K562 (cell line): Measurements from ENCODE around the gene PEDS1. TPM values are rescaled to one million over a fixed set of nuclear protein-coding genes. Genes with fewer than 3 reads are reported as not detected.
A peak's percentile ranks its signal among the peaks of the same experiment; 100 is the strongest.

Experiments
- ARNT ChIP-seq, 2 experiments: fragments of 450-650 bp; IDR thresholded peaks; 2 replicates each; pipeline ENCODE4 v1.6.1; 2016; ENCODE audit warnings: mild to moderate bottlenecking in 1 of 2
- ASH1L ChIP-seq: fragments of 450-650 bp; IDR thresholded peaks from 2 replicates; pipeline ENCODE4 v1.6.1; 2018; ENCODE audit warnings: borderline replicate concordance, mild to moderate bottlenecking, low read depth; ENCODE audit not compliant: partially characterized antibody
- CREB3 ChIP-seq: fragments of 450-650 bp; conservative IDR thresholded peaks from 2 replicates; pipeline ENCODE4 v1.6.1; 2016; ENCODE audit warnings: missing genetic modification characterization, low read depth, mild to moderate bottlenecking, missing compliant biosample characterization, moderate library complexity
- CTCF ChIP-seq, 3 experiments: IDR thresholded peaks in 2 of 3; conservative IDR thresholded peaks in 1 of 3; 2 replicates each; pipeline ENCODE4 v1.5.1; 2011 to 2012; ENCODE audit warnings: low read length in 3 of 3, mild to moderate bottlenecking in 3 of 3, control low read depth in 2 of 3, improper control_type of control experiment in 1 of 3, inconsistent platforms in 1 of 3, low read depth in 1 of 3, mixed read lengths in 1 of 3, moderate library complexity in 1 of 3; ENCODE audit not compliant: insufficient read depth in 2 of 3
- EGR1 ChIP-seq: fragments of 450-650 bp; conservative IDR thresholded peaks from 2 replicates; pipeline ENCODE4 v1.6.1; 2017; ENCODE audit warnings: mild to moderate bottlenecking
- HBP1 ChIP-seq: fragments of 450-650 bp; formaldehyde crosslinking; IDR thresholded peaks from 2 replicates; pipeline ENCODE4 v1.4.0; 2022; ENCODE audit warnings: missing genetic modification characterization
- HNRNPL ChIP-seq: fragments of 200-400 bp; formaldehyde crosslinking; IDR thresholded peaks from 2 replicates; pipeline ENCODE4 v1.6.1; 2017; ENCODE audit warnings: low read depth, mild to moderate bottlenecking, low read length
- ILF3 ChIP-seq: fragments of 450-650 bp; IDR thresholded peaks from 2 replicates; pipeline ENCODE4 v1.6.1; 2018; ENCODE audit warnings: antibody characterized with exemption, mild to moderate bottlenecking, moderate library complexity, borderline replicate concordance
- IRF2 ChIP-seq: sonication (generic); formaldehyde crosslinking; IDR thresholded peaks from 2 replicates; pipeline ENCODE4 v1.8.1; 2022; ENCODE audit warnings: mild to moderate bottlenecking, missing genetic modification reagents
- MTA1 ChIP-seq: fragments of 450-650 bp; IDR thresholded peaks from 2 replicates; pipeline ENCODE4 v1.6.1; 2017; ENCODE audit warnings: borderline replicate concordance
- NCOA6 ChIP-seq: fragments of 450-650 bp; IDR thresholded peaks from 2 replicates; pipeline ENCODE4 v1.6.1; 2017; ENCODE audit warnings: mild to moderate bottlenecking
- PBX2 ChIP-seq, 2 experiments: IDR thresholded peaks in 1 of 2; conservative IDR thresholded peaks in 1 of 2; 2 replicates each; pipeline ENCODE4 v1.6.1; 2016; ENCODE audit warnings: low read depth in 2 of 2, mild to moderate bottlenecking in 1 of 2, missing compliant biosample characterization in 1 of 2, missing genetic modification characterization in 1 of 2, moderate library complexity in 1 of 2
- POLR2H ChIP-seq: IDR thresholded peaks from 2 replicates; pipeline ENCODE4 v1.6.1; 2016; ENCODE audit warnings: missing genetic modification characterization, low read depth, mild to moderate bottlenecking, control low read depth, missing compliant biosample characterization, moderate library complexity
- PTRF ChIP-seq: fragments of 450-650 bp; IDR thresholded peaks from 2 replicates; pipeline ENCODE4 v1.6.1; 2016; ENCODE audit warnings: mild to moderate bottlenecking, missing genetic modification characterization, missing compliant biosample characterization
- RAD51 ChIP-seq: fragments of 450-650 bp; IDR thresholded peaks from 2 replicates; pipeline ENCODE4 v1.7.1; 2016; ENCODE audit warnings: low read depth, mild to moderate bottlenecking, borderline replicate concordance
- RBM34 ChIP-seq: fragments of 200-400 bp; formaldehyde crosslinking; IDR thresholded peaks from 2 replicates; pipeline ENCODE4 v1.6.1; 2018; ENCODE audit warnings: low read length, borderline replicate concordance; ENCODE audit not compliant: insufficient read depth
- SIN3B ChIP-seq: fragments of 450-650 bp; IDR thresholded peaks from 2 replicates; pipeline ENCODE4 v1.6.1; 2017; ENCODE audit warnings: low read depth, mild to moderate bottlenecking, moderate library complexity
- STAT5B ChIP-seq: fragments of 250-450 bp; sonication (Bioruptor Pico); IDR thresholded peaks from 2 replicates; pipeline ENCODE4 v1.8.0; 2021; ENCODE audit warnings: mild to moderate bottlenecking, inconsistent platforms
- ZNF551 ChIP-seq: fragments of 250-450 bp; sonication (Bioruptor Pico); IDR thresholded peaks from 2 replicates; pipeline ENCODE4 v1.5.0; 2021; ENCODE audit warnings: mild to moderate bottlenecking, moderate library complexity
- ZNF57 ChIP-seq: fragments of 450-650 bp; formaldehyde crosslinking; IDR thresholded peaks from 2 replicates; pipeline ENCODE4 v1.4.0; 2020; ENCODE audit warnings: mild to moderate bottlenecking, moderate library complexity
- ZNF75A ChIP-seq: fragments of 450-650 bp; formaldehyde crosslinking; IDR thresholded peaks from 2 replicates; pipeline ENCODE4 v1.4.0; 2020; ENCODE audit warnings: mild to moderate bottlenecking
- polyA plus RNA-seq, 8 experiments: library from polyadenylated mRNA; depleted of rRNA in 4 of 8; stranded (reverse) in 5 of 8; unstranded in 3 of 8; fragments of >200 nt; fragmentation: Nextera tagmentation in 2 of 8; fragmentation: Illumina TruSeq in 1 of 8; extraction: Ambion mirVana in 2 of 8; extraction: Trizol in 1 of 8; gene quantifications; 2 replicates each; pipeline versions ENCODE4 v1.2.1 to v1.2.3, GENCODE V29; 2011 to 2014; ENCODE audit warnings: inconsistent platforms in 1 of 8, missing spikeins in 1 of 8
- total RNA-seq, 7 experiments: library from RNA; depleted of rRNA in 6 of 7; stranded (reverse); fragments of >200 nt in 6 of 7; fragmentation: Illumina TruSeq in 2 of 7; extraction: Trizol in 2 of 7; gene quantifications; 2 replicates each; pipeline versions ENCODE4 v1.2.1 to v1.2.3, GENCODE V29; 2011 to 2021; ENCODE audit warnings: low replicate concordance in 1 of 7

Gene PEDS1
- total and polyA plus RNA-seq, 9 of the 15 experiments (the other 6 are each of a cell fraction or from before 2014, with no cell fraction given), result 2.9 to 38.5 (median 24.2) TPM

- TF ChIP-seq ILF3 (no peak), CTCF (IDR thresholded peaks at IDR 0.05 in 2 of 3, conservative IDR thresholded peaks at IDR 0.05 in 1 of 3; ENCODE audit: insufficient read depth in 2 of 3, low read depth in 1 of 3, low read length in 3 of 3) (no peak), RBM34 (no peak), ARNT (IDR thresholded peaks at IDR 0.05) (peak; percentile 38 to 65; a peak in 2 of 4 replicates), NCOA6 (no peak), POLR2H (tag) (peak; percentile 95), IRF2 (CRISPR knock-in tag) (no peak), ZNF57 (CRISPR knock-in tag) (no peak), HBP1 (CRISPR knock-in tag) (no peak; the same call in 1 of the 2 replicates), RAD51 (no peak; the same call in none of the 2 replicates), ZNF75A (no peak), PTRF (tag) (no peak), STAT5B (CRISPR knock-in tag) (no peak), EGR1 (no peak; the same call in 1 of the 2 replicates), CREB3 (tag) (no peak), HNRNPL (no peak), SIN3B (no peak), MTA1 (no peak), PBX2 (CRISPR knock-in tag; IDR thresholded peaks at IDR 0.05; ENCODE audit: low read depth) (peak; percentile 66), PBX2 (tag; conservative IDR thresholded peaks at IDR 0.05; ENCODE audit: low read depth) (peak; percentile 94), ZNF551 (CRISPR knock-in tag) (no peak), ASH1L (no peak)
Measured at GRCh38 chr20:50192364-50193198, 39.1 kb upstream of the PEDS1 start (continued).
